Epithelial cell of proximal tubule (primary cell): Measurements from ENCODE around the gene ADCY9. TPM values are rescaled to one million over a fixed set of nuclear protein-coding genes. Genes with fewer than 3 reads are reported as not detected.

Source experiments
- DNase-seq: peaks from one replicate; pipeline ENCODE4 v3.0.0-alpha.2; 2011; ENCODE audit warnings: low read depth
- H3K4me3 ChIP-seq: 2 replicates; pipeline ENCODE4 v1.5.1; 2011; ENCODE audit warnings: low read depth, mild to moderate bottlenecking, low read length
- CTCF ChIP-seq: conservative IDR thresholded peaks from 2 replicates; pipeline ENCODE4 v1.5.1; 2012; ENCODE audit warnings: low read depth, mild to moderate bottlenecking, low read length
- total RNA-seq: library from RNA; depleted of rRNA; stranded (reverse); fragments of >200 nt; gene quantifications from 2 replicates; pipeline ENCODE4 v1.2.3, GENCODE V29; 2015

Gene ADCY9
- total RNA-seq, 1 donor from 2014 or later, result 6.8 TPM

DNA sequence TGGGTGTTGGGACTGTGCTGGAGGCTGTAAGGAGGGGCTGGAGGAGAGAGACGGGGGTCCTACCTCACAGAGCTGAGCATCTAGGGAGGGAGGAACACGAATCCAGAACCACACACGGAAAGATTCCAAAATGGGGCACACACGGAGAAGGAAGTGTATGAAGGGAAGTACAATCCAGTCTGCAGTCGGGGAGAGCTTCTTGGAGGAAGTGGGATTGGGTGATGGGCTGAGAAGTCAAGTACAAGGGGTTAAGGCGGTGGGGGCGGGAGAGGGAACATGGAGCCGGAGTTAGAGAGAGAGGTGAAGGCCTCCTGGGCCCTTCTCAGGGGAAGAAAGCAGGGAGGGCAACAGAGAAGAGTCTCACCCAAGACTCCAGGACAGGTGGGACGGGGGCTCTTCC, 128.2 kb downstream of the ADCY9 start:
- DNase-seq, result no peak
- no peak overlapping the region for H3K4me3 ChIP-seq
- no peak for TF ChIP-seq CTCF

GRCh38 chr16:3987231-3987630, 129.0 kb downstream of the ADCY9 start:
- TF ChIP-seq CTCF, result no peak
- H3K4me3 ChIP-seq, result no peak overlapping the region
- DNase-seq, result no peak

DNA sequence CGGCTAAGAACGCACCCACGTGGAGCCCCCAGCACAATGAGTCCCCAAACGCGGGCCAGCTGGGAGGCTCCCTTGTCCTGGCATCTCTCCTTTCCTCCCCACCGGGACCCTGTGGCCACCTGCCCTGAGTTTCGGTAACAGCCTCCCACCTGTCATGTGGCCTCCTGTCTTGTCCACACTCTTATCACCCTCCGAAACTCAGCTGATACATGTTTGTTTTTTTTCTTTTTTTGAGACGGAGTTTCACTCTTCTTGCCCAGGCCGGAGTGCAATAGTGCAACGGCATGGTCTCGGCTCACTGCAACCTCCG, 130.1 kb downstream of the ADCY9 start:
- TF ChIP-seq CTCF, result no peak
- no peak overlapping the region for H3K4me3 ChIP-seq
- no peak for DNase-seq

- no peak for TF ChIP-seq CTCF
- no peak for DNase-seq
- H3K4me3 ChIP-seq, result no peak overlapping the region
Measured at GRCh38 chr16:3984111-3985060, 131.9 kb downstream of the ADCY9 start.

GRCh38 chr16:3983081-3983520, 133.1 kb downstream of the ADCY9 start:
- no peak for DNase-seq
- TF ChIP-seq CTCF, result peak; percentile 80
- H3K4me3 ChIP-seq, result no peak overlapping the region

GRCh38 chr16:3982216-3982615, 134.0 kb downstream of the ADCY9 start:
- no peak overlapping the region for H3K4me3 ChIP-seq
- no peak for TF ChIP-seq CTCF
- DNase-seq, result no peak
